HAP-1 (cell line): Measurements from ENCODE around the gene PLXDC2.

Experiments used
- DNase-seq, 2 experiments: peaks; one replicate each; pipeline ENCODE4 v3.0.0-alpha.2; 2016 to 2020; ENCODE audit warnings: low spot score in 2 of 2
- H3K27me3 ChIP-seq: fragments of 250-450 bp; sonication (Bioruptor Pico); 2 replicates; pipeline ENCODE4 v1.5.1; 2020; ENCODE audit warnings: low read depth, mild to moderate bottlenecking, moderate library complexity
- H3K36me3 ChIP-seq: fragments of 250-450 bp; sonication (Bioruptor Pico); replicated peaks from 2 replicates; pipeline ENCODE4 v1.5.1; 2020; ENCODE audit warnings: mild to moderate bottlenecking
- H3K4me1 ChIP-seq: fragments of 250-450 bp; sonication (Bioruptor Pico); 2 replicates; pipeline ENCODE4 v1.5.1; 2020; ENCODE audit warnings: mild to moderate bottlenecking
- H3K4me3 ChIP-seq: fragments of 250-450 bp; sonication (Bioruptor Pico); 2 replicates; pipeline ENCODE4 v1.5.1; 2020; ENCODE audit warnings: mild to moderate bottlenecking, moderate library complexity
- H3K9me3 ChIP-seq: fragments of 250-450 bp; sonication (Bioruptor Pico); 2 replicates; pipeline ENCODE4 v1.5.1; 2020; ENCODE audit warnings: mild to moderate bottlenecking, moderate library complexity
- in situ Hi-C: fragments of 300-500 bp; cut with MboI; formaldehyde crosslinking; loops from 3 replicates; pipeline ENCODE4 v1.14.3; 2020; ENCODE audit warnings: low sequenced_read_pairs, inconsistent platforms, mixed read lengths

PLXDC2 gene

DNA sequence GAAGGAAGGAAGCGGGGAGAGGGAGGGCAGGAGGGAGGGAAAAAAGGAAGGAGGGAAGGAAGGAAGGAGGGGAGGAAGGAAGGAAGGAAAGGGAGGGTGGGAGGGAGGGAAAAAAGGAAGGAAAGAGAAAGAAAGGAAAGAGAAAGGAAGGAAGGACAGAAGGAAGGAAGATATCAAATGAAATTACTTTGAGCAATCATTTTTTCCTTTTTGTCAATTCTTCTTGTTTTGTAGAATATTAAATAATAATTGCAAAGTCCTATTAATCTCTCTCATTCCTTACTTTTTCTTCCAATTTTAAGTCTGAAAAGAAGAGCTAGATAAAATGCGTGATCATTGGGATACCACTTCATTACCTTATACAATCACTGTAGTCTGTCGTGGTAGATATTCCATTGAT lies 117.5 kb downstream of the PLXDC2 start:
- in situ Hi-C loops = no loop called here
- Histone ChIP-seq H3K27me3 (no peaks in the 10 kb centered on the region), H3K36me3 (no peaks in the 10 kb centered on the region)

DNA sequence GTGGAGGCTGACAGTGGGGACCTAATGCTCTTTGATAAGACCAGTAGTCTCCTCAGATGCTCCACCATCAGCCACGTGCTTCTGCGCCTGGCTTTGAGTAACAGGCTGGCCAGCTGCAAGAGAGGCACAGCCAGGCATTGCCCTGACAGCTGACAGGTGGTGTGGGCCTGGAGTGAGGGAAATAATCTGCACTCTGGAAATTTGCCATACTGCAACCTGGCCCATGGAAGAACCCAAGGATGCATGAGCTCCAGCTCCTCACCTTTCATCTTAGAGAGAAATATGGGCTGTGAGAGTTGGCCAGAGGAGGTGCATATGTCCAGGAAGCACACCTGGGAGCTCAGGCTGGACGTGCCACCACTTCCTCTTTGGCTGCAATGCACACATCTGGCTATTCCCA lies 118.9 kb downstream of the PLXDC2 start:
- DNase-seq = no peak
- H3K9me3 ChIP-seq = no peaks in the 10 kb centered on the region
- no peaks in the 10 kb centered on the region for H3K4me1 ChIP-seq
- no peaks in the 10 kb centered on the region for H3K27me3 ChIP-seq
- H3K36me3 ChIP-seq = no peaks in the 10 kb centered on the region
- no peak overlapping the region for H3K4me3 ChIP-seq
- in situ Hi-C loops = no loop called here

More for the DNA sequence above, 117.5 kb downstream of the PLXDC2 start:
- no peak overlapping the region for H3K4me3 ChIP-seq
- no peaks in the 10 kb centered on the region for H3K4me1 ChIP-seq
- no peak for DNase-seq
- H3K9me3 ChIP-seq = no peaks in the 10 kb centered on the region

DNA sequence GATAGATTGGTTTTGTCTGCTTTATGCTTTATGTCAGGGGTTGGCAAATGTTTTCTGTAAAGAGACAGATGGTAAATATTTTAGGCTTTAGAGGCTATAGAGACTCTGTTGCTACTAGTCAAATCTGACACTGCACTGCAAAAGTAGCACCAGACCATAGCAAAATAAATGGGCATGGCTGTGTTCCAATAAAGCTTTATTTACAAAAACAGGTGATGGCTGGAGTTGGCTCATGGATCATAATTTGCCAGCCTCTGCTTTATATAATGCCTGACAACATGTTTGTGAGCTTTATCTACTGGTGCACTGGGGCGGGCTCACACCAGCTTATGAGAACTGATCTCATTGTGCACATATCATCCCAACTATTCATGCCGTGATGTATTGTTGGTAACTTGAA lies 120.1 kb downstream of the PLXDC2 start:
- in situ Hi-C loops = no loop called here
- Histone ChIP-seq H3K4me3 (no peak overlapping the region), H3K4me1 (peaks cover 6% of the 10 kb centered on the region), H3K27me3 (no peaks in the 10 kb centered on the region), H3K36me3 (no peaks in the 10 kb centered on the region), H3K9me3 (no peaks in the 10 kb centered on the region)
- no peak for DNase-seq

DNA sequence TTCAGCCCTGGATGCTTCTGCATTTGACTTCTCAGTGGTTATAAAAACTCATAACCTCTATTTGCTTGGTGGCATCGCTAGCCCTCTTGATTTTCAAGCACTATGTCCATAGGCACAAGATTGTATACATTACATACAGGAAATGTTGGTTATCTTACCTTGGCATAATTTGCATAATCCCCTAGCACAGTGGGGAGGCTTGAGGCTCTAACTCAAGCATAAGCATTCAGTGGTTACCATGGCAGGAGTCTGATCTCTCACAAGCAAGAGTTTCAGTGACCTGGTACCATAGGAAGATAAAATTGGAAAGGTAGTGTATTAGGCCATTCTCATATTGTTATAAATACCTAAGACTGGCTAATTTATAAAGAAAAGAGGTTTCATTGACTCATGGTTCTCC lies 121.8 kb downstream of the PLXDC2 start:
- H3K36me3 ChIP-seq = no peaks in the 10 kb centered on the region
- in situ Hi-C loops = no loop called here
- H3K9me3 ChIP-seq = no peaks in the 10 kb centered on the region
- no peak overlapping the region for H3K4me3 ChIP-seq
- peaks cover 19% of the 10 kb centered on the region for H3K4me1 ChIP-seq
- H3K27me3 ChIP-seq = no peaks in the 10 kb centered on the region
- no peak for DNase-seq

DNA sequence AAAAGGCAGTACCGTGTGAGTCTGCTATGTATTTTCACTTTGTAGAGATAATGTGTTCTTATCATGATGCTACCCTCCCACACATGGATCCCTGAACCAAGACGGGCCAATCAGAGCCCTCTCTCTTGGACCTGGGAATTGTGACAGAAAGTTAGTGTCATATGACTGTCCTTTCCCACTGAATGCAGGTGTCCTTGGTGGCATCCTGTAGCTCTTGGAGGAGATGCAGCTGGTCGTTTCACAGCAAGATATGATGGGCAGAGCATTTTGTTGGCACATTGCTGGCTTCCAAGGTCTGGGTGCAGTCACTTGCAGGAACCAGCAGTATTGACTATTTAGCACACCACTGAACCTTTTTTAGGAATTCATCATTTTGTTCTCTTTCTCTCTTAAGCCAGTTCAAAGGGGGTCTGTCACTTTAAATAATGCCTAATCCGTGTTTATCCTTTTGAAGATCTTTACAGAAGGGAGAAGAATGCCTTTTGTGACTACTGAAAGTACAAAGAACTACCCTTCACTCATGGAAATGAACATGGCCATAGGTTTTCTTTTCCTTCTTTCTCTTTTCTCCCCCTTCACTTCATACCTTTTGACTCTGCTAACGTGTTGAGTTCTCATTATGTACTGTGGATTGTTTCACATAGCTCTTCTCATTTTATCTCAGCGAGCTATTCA lies 125.1 kb downstream of the PLXDC2 start:
- H3K9me3 ChIP-seq = no peaks in the 10 kb centered on the region
- no peaks in the 10 kb centered on the region for H3K27me3 ChIP-seq
- peaks cover 21% of the 10 kb centered on the region for H3K4me1 ChIP-seq
- no peaks in the 10 kb centered on the region for H3K36me3 ChIP-seq
- in situ Hi-C loops = no loop called here
- no peak overlapping the region for H3K4me3 ChIP-seq
- peak; percentile 18 to 91 for DNase-seq

DNA sequence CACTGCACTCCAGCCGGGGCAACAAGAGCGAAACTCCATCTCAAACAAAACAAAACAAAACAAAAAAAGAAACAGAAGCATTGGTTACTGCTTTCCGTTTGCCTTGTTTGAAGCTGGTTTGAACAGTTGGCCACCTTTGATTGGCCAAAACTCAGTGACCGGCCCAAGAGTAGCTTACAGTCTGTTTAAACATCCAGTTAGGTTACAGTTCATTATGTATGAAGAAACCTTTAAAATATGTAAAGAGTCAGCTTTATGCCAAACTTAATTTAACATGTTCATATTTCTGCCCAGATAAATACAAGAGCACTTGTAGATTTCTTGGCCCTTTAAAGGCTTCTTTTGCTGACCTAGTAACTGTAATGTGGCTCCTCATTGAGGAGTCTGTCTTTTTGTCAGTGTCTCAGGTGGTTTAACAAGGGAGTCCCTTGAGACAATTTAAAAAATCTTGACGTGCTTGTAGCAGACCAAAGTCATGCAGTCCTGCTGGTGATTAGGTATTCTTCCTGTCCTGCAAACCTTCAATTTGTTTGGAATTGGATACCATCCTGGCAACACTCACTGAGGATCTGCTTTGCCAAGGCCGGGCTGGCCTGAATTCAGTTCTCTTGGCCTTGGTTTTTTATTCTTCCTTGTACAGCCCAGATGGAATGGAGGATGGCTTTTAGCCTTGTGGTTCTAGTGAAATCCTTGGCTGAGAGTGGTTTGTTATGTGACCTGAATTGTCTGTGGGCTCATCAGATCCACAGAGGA lies 128.9 kb downstream of the PLXDC2 start:
- in situ Hi-C loops = no loop called here
- DNase-seq = no peak
- Histone ChIP-seq H3K4me1 (peaks cover 21% of the 10 kb centered on the region), H3K4me3 (no peak overlapping the region), H3K36me3 (no peaks in the 10 kb centered on the region), H3K9me3 (no peaks in the 10 kb centered on the region), H3K27me3 (no peaks in the 10 kb centered on the region)

DNA sequence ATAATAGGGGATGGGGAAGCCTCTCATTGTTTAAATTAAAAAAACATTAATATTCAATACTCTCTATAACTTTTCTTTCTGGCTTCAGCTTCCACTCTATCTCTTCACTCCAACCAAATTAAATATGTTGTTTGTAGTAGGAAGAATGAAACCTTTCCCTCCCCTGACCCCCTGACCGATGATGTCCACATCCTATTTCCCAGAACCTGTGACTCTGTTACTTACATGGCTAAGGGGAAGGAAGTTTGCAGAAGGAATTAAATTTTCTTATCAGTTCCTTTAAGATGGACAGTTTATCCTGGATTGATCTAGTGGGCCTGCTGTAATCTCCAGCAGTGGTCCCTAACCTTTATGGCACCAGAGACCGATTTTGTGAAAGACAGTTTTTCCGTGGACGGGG lies 130.0 kb downstream of the PLXDC2 start:
- Histone ChIP-seq H3K4me1 (peaks cover 15% of the 10 kb centered on the region), H3K9me3 (no peaks in the 10 kb centered on the region), H3K4me3 (no peak overlapping the region), H3K27me3 (no peaks in the 10 kb centered on the region), H3K36me3 (no peaks in the 10 kb centered on the region)
- in situ Hi-C loops = no loop called here
- DNase-seq = no peak

DNA sequence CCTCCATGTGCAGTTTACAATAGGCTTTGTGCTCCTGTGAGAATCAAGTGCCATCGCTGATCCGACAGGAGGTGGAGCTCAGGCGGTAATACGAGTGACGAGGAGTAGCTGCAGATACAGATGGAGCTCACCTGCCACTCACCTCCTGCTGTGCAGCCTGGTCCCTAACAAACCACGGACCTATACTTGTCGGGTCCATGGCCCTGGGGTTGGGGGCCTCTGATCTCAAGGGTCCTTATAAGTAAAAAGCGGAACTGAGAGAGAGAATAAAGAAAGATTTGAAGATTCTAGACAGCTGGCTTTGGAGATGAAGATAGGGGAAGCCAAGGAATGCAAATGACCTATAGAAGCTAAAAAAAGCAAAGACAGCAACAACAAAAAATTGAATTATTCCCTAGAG lies 130.6 kb downstream of the PLXDC2 start:
- H3K27me3 ChIP-seq = no peaks in the 10 kb centered on the region
- in situ Hi-C loops = no loop called here
- H3K36me3 ChIP-seq = no peaks in the 10 kb centered on the region
- H3K9me3 ChIP-seq = no peaks in the 10 kb centered on the region
- DNase-seq = no peak
- H3K4me3 ChIP-seq = no peak overlapping the region
- H3K4me1 ChIP-seq = peaks cover 14% of the 10 kb centered on the region

DNA sequence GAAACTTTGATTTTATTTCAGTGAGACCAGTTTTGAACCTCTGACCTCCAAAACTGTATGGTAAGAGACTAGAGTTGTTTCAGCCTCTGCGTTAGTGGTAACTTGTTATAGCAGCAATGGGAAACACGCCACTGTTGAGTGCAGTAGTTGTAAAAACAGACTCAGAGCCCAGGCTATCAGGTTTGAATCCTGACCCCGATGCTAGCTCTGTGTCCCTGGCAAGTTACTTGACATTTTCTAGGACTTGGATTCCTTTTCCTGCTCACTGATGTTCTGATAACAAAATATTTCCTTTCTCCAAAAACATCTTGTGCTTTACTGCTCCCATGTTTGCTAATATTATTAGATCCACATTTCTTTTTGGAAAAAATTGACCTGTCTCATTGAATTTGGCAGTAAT lies 131.0 kb downstream of the PLXDC2 start:
- H3K36me3 ChIP-seq = no peaks in the 10 kb centered on the region
- in situ Hi-C loops = no loop called here
- no peak overlapping the region for H3K4me3 ChIP-seq
- no peak for DNase-seq
- no peaks in the 10 kb centered on the region for H3K27me3 ChIP-seq
- no peaks in the 10 kb centered on the region for H3K9me3 ChIP-seq
- peaks cover 10% of the 10 kb centered on the region for H3K4me1 ChIP-seq

DNA sequence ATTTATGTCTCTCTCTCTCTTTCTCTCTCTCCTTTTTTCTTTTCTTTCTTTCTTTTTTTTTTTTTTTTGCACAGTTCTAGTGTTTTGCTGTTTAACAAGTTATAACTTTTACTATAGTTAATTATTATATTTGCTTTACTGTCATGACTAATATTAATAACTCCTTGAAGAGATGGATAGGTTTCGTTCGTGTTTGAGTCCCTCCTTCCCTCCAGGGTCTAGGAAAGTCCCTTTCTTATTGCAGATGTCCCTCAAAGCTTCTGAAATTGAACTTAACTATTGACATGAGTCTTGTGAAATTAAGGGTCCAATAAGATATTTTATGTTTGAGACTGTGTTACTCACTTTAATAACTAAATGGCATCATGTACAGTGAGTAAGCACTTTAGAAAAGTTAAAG lies 131.4 kb downstream of the PLXDC2 start:
- Histone ChIP-seq H3K36me3 (no peaks in the 10 kb centered on the region), H3K4me1 (peaks cover 6% of the 10 kb centered on the region), H3K9me3 (no peaks in the 10 kb centered on the region), H3K4me3 (no peak overlapping the region), H3K27me3 (no peaks in the 10 kb centered on the region)
- in situ Hi-C loops = no loop called here
- DNase-seq = no peak

DNA sequence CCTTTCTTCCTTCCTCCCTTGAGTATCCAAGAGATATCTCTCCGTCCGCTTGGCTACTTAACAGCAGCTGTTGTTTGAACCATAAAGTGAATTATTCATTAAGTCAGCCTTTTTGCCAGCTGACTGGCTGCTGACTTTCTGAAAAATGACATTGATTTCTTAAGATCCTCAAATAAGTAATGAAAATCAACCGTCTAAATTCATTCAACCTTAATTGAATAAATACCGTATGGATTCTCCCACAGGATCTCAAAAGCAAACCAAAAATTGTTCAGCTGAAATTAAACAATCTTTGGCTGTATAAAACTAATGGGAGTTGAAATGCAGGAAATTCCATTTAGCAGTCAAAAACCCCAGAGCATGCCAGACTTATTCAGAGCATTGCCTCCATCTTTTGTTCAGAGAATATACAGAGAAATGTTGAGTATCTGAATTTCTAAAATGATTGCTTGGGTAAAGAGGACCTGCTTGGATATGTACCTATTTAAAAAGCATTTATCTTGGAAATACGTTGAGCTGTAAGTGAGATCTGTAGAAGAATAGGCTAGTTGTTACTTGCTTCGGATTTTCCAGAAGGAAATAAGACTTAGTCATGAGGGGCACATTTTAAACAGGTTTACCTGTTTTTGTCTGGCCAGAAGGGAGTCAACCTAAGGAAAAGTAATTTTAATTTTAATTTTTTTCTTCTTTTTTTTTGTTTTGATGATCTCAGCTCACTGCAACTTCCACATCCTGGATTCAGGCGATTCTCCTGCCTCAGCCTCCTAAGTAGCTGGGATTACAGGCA lies 136.2 kb downstream of the PLXDC2 start:
- DNase-seq = no peak

DNA sequence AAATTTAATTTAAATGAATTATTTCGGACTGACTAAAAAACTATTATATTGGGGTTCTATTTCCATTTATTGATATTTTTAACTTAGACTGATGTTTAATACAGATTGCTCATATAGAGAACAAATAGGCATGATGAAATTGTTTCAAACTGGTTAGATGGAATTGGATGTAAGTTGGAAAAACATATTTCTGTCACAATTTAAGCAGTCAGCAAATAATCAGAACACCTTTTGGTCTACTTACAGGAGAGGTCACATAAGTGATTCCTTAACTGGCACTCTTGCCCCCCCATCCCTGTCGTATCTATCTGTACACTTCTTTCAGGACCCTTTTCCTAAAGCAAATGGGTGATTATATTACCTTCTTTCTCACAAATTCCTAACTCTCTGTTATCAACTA lies 138.4 kb downstream of the PLXDC2 start:
- no peaks in the 10 kb centered on the region for H3K36me3 ChIP-seq
- H3K4me3 ChIP-seq = no peak overlapping the region
- in situ Hi-C loops = no loop called here
- H3K4me1 ChIP-seq = peaks cover 2% of the 10 kb centered on the region; the same call in 1 of the 2 replicates
- no peak for DNase-seq
- H3K9me3 ChIP-seq = no peaks in the 10 kb centered on the region
- no peaks in the 10 kb centered on the region for H3K27me3 ChIP-seq

More for the DNA sequence above, 136.2 kb downstream of the PLXDC2 start:
- Histone ChIP-seq H3K4me1 (peaks cover 2% of the 10 kb centered on the region; the same call in 1 of the 2 replicates), H3K4me3 (no peak overlapping the region), H3K9me3 (no peaks in the 10 kb centered on the region), H3K36me3 (no peaks in the 10 kb centered on the region), H3K27me3 (no peaks in the 10 kb centered on the region)
- in situ Hi-C loops = no loop called here

DNA sequence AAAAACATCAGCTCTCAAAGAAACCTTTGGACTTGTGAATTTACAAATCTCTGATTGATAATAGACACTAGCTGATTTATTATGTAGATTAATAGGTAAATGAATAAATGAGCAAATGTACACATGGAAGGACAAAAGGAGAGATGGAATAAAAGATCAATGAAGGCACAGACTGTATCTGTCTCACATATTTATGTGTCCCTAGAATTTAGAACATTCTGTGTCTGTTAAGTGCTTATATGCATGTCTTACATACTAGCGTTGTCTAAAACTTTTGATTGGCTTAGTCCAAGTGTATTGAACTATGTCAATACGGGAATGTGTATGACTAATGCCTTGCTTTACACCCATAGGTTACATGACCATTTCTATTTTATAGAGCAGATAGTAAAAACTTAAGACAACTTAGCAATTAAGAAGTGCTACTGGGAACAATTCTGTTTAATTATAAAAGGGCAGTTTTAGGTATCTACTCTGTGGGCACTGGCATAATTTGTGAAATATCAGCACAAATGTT lies 140.3 kb downstream of the PLXDC2 start:
- H3K4me1 ChIP-seq = peaks cover 2% of the 10 kb centered on the region; the same call in 1 of the 2 replicates
- H3K27me3 ChIP-seq = no peaks in the 10 kb centered on the region
- H3K9me3 ChIP-seq = no peaks in the 10 kb centered on the region
- DNase-seq = no peak
- in situ Hi-C loops = no loop called here
- H3K4me3 ChIP-seq = no peak overlapping the region
- no peaks in the 10 kb centered on the region for H3K36me3 ChIP-seq

DNA sequence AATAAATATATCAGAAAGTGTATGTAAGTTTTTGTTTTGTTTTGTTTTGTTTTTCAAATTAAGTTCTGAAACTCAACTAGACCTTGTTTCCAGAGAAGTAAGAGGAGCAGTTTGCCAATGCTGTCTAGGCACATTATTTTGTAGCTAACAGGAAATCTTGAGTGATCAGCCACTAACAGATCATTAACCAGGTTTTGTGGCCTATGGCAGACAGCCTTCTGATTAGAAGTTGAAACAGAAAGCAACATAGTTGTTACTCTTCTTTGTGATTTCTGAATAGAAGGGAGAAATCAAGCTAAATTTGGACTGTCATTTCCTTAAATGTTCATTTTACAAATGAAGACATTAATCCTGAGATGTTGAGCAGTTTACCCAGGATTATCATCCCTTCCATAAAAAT lies 142.6 kb downstream of the PLXDC2 start:
- Histone ChIP-seq H3K9me3 (no peaks in the 10 kb centered on the region), H3K27me3 (no peaks in the 10 kb centered on the region), H3K4me1 (peaks cover 2% of the 10 kb centered on the region; the same call in 1 of the 2 replicates), H3K4me3 (no peak overlapping the region), H3K36me3 (no peaks in the 10 kb centered on the region)
- in situ Hi-C loops = no loop called here
- no peak for DNase-seq
